Measurements from ENCODE around the gene CXCR6.

- TF ChIP-seq CTCF (IDR thresholded peaks at IDR 0.05; ENCODE audit: low read depth, low read length, poor library complexity, severe bottlenecking) (no peak), EZH2phosphoT487 (IDR thresholded peaks at IDR 0.05; ENCODE audit: borderline replicate concordance, low read length) (no peak)
These were observed 4.1 kb downstream of the CXCR6 start for GRCh38 chr3:45947361-45947760.

Measured in DOHH2 (cell line).